ENCODE measurements around the gene LZIC.

GRCh38 chr1:9888886-9889285 lies 54.3 kb downstream of the LZIC start:
- TF ChIP-seq CTCF (conservative IDR thresholded peaks at IDR 0.05; ENCODE audit: low read length): no peak
- TF ChIP-seq EZH2phosphoT487 (IDR thresholded peaks at IDR 0.05; ENCODE audit: borderline replicate concordance): no peak
